ENCODE results near the gene DOCK6. TPM values are rescaled to one million over a fixed set of nuclear protein-coding genes. Genes with fewer than 3 reads are reported as not detected.

DOCK6 gene
- total RNA-seq, 1 experiment from 2014 or later: 82.4 TPM

- DNase-seq (ENCODE audit: low read depth, low spot score) (no peak), ATAC-seq (no peak)
- no peaks in the 10 kb centered on the region for H3K79me2 ChIP-seq (ENCODE audit: insufficient read depth, low read length)
- H3K4me1 ChIP-seq (ENCODE audit: control insufficient read depth in 1 of 2, insufficient read depth in 2 of 2, low read length in 2 of 2): no peaks in the 10 kb centered on the region
- ChIA-PET CTCF (no interaction called here), RAD21 (ENCODE audit: low non-redundant PET in 1 of 2, low total read pairs in 2 of 2, uncharacterized antibody in 2 of 2, unreplicated experiment in 2 of 2) (no interaction called here), POLR2A (no interaction called here)
- BruUV-seq (replicated peaks): no TSS peak
- no peak overlapping the region for H2AFZ ChIP-seq (ENCODE audit: low read depth, low read length, poor library complexity, severe bottlenecking)
- no peaks in the 10 kb centered on the region for H3K9me2 ChIP-seq (ENCODE audit: insufficient read depth)
- no peaks in the 10 kb centered on the region for H4K20me1 ChIP-seq (ENCODE audit: insufficient read depth)
- no peaks in the 10 kb centered on the region for H3K36me3 ChIP-seq (ENCODE audit: control insufficient read depth in 1 of 2, insufficient read depth in 2 of 2, low read length in 2 of 2)
- H3K9me3 ChIP-seq (ENCODE audit: control insufficient read depth in 1 of 2, insufficient read depth in 1 of 2, low read depth in 1 of 2, low read length in 2 of 2): no peaks in the 10 kb centered on the region
- H3K9ac ChIP-seq (ENCODE audit: low read length): no peak overlapping the region
- TF ChIP-seq EGR1 (IDR thresholded peaks at IDR 0.05; ENCODE audit: low read depth) (no peak), JUND (IDR thresholded peaks at IDR 0.05) (no peak), FOSL1 (IDR thresholded peaks at IDR 0.05; ENCODE audit: low read depth) (no peak), MAX (IDR thresholded peaks at IDR 0.05) (no peak), TCF7L2 (IDR thresholded peaks at IDR 0.05; ENCODE audit: borderline replicate concordance, extremely low read depth, insufficient read depth, insufficient read length) (no peak), ZFX (IDR thresholded peaks at IDR 0.05) (no peak), EZH2phosphoT487 (IDR thresholded peaks at IDR 0.05; ENCODE audit: borderline replicate concordance) (no peak), ZBTB33 (IDR thresholded peaks at IDR 0.05; ENCODE audit: extremely low read depth, insufficient replicate concordance, low read length) (no peak), SP1 (IDR thresholded peaks at IDR 0.05; ENCODE audit: low read depth) (no peak), POLR2A (IDR thresholded peaks at IDR 0.05; ENCODE audit: borderline replicate concordance, extremely low read depth, insufficient read depth, insufficient read length) (no peak), ELF1 (IDR thresholded peaks at IDR 0.05; ENCODE audit: borderline replicate concordance, low read depth) (no peak), REST (IDR thresholded peaks at IDR 0.05; ENCODE audit: low read depth) (no peak), EZH2 (IDR thresholded peaks at IDR 0.05) (no peak), SRF (IDR thresholded peaks at IDR 0.05; ENCODE audit: low read depth) (no peak)
- H3K27ac ChIP-seq (ENCODE audit: low read depth, low read length): no peak overlapping the region
- H3K4me3 ChIP-seq (replicated peaks in 1 of 2; ENCODE audit: low read depth in 1 of 2, low read length in 2 of 2): no peak overlapping the region
- H3K4me2 ChIP-seq (ENCODE audit: low read length): no peak overlapping the region
- intact Hi-C loops (cut with micrococcal nuclease): no loop called here
- no peaks in the 10 kb centered on the region for H3K27me3 ChIP-seq (ENCODE audit: insufficient read depth, low read length)
Measured at GRCh38 chr19:11279505-11280236, 17.3 kb upstream of the DOCK6 start.
